ENCODE data around the gene STX16. TPM values are rescaled to one million over a fixed set of nuclear protein-coding genes. Genes with fewer than 3 reads are reported as not detected.
"Not testable (repeated sequence)": the region's sequence is repeated elsewhere in the genome, so short reads cannot be mapped to it uniquely, and the experiment has no call there.

Gene STX16
- total RNA-seq, 1 donor = 90.3 TPM

DNA sequence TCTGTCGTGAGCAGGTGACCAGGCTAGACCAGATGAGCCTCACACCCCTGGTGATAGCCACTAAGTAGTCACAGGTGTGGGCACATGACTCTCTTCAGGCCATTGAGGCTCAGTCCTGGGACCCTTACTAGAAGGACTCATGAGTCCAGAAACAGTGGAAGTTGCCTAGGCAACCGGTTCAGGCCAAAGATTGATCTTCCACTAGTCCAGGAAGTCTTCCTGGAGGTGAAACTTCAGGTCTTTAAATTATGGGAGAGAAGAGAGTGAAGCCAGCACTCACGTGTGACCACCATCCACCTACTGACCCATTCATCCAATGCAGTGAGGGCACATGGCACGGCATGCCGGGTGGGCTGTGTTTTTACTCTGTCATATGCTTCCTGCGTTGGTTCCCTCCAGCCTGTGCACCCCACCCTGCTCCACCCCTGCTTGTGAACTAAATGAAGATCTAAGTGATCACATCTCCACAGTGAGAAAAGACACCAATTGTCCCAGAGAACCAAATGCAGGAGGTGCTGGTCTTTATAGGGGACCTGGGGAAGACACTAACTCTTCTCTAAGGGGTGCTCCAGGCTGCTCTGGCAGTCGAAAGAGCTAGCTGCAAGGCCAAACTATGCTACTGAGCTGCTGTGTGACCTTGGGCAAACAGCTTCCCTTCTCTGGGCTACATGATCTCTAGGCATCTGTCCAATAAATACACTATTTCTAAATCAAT lies 12.5 kb upstream of the STX16 start:
- H3K4me1 ChIP-seq (ENCODE audit: insufficient read depth, low read length) = peaks cover 13% of the 10 kb centered on the region
- no peak overlapping the region for H3K4me3 ChIP-seq (ENCODE audit: low read length)
- H3K9me3 ChIP-seq (ENCODE audit: low read depth, low read length) = no peaks in the 10 kb centered on the region
- H3K27me3 ChIP-seq (ENCODE audit: insufficient read depth, low read length) = no peaks in the 10 kb centered on the region

DNA sequence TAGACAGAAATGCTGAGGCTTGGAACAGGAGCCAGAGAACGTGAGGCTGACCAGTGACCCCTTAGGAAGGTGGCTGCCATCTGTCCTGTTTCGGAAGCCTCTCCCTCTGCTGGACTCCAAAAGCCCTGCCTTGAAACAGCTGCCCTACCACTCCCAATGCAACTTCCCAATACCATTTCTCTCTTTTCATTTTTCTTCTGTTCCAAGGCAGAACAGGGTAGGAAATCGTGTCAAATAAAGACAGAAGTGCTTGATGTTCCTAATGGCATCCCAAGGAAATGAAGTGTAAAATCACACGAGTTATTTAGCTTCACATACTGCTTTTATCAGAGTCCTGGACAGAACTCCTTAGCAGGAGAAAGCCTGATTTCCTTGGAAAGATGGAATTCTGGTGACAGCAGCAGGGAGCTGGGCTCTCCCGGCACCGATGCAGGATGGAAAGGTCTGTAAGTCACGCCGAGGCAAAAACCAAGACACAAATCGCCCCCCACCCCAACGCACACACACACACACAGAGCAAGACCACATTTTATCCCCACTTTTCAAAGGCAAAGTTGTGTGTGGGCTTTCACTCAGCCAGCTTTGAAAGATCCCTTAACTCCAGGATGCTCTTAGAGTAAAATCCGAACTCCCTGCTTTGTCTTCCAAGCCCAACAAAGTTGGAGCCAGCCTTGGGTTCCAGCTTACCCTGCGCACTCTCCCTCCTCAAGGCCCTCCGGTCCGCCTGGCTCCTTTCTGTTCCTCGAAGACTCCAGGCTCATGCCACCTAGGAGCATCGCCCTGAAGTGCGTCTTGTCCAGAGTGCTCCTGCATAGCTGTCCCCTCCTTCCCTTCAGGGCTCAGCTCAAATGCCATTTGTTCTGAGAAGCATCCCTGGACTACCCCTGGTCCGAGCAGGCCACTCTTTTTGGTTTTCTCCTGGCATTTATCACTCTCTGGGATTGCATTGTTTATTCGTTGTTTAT lies 11.6 kb upstream of the STX16 start:
- Histone ChIP-seq H3K27me3 (ENCODE audit: insufficient read depth, low read length) (no peaks in the 10 kb centered on the region), H3K4me1 (ENCODE audit: insufficient read depth, low read length) (peaks cover 8% of the 10 kb centered on the region), H3K4me3 (ENCODE audit: low read length) (no peak overlapping the region), H3K9me3 (ENCODE audit: low read depth, low read length) (no peaks in the 10 kb centered on the region)

DNA sequence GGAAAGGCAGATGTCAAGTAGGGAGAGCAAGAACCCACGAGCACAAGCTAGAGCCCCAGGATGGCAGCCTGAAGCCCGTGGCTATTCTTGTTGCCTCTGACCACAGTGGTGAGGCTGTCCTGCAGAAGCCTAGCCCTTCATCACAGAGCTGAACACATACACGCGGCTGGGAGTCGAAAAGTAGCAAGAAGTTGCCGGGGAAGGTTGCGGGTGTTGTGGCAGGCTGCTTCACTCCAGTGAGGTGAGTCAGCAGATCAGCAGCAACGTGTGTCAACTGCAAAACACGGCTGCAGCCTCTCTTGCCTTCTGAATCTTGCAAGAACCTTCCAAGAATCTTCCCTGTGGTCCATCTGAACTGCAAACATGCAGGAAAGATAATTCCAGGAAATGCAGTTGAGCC lies 10.6 kb upstream of the STX16 start:
- Histone ChIP-seq H3K9me3 (ENCODE audit: low read depth, low read length) (no peaks in the 10 kb centered on the region), H3K4me1 (ENCODE audit: insufficient read depth, low read length) (no peaks in the 10 kb centered on the region), H3K27me3 (ENCODE audit: insufficient read depth, low read length) (no peaks in the 10 kb centered on the region), H3K4me3 (ENCODE audit: low read length) (no peak overlapping the region)

DNA sequence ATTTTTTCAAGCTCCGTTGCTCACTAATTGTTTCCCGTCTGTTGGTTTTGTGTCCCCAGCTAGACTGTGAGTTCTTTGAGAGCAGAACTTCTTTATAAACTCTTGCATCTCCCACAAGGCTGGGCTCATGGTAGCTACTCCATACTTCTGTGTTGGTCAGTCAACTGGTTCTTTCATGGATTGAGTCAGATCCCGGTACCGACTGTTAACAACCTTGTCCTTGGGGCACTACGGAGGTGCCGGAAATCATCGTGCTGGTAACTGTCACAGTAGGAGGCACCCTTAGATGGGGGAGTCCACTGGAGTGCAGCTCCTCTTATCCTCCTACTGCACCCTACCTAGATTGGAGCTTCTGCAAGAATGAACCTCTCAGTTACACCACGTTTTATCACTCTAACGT lies 8.6 kb upstream of the STX16 start:
- Histone ChIP-seq H3K9me3 (ENCODE audit: low read depth, low read length) (no peaks in the 10 kb centered on the region), H3K4me3 (ENCODE audit: low read length) (no peak overlapping the region), H3K27me3 (ENCODE audit: insufficient read depth, low read length) (no peaks in the 10 kb centered on the region), H3K4me1 (ENCODE audit: insufficient read depth, low read length) (no peaks in the 10 kb centered on the region)

DNA sequence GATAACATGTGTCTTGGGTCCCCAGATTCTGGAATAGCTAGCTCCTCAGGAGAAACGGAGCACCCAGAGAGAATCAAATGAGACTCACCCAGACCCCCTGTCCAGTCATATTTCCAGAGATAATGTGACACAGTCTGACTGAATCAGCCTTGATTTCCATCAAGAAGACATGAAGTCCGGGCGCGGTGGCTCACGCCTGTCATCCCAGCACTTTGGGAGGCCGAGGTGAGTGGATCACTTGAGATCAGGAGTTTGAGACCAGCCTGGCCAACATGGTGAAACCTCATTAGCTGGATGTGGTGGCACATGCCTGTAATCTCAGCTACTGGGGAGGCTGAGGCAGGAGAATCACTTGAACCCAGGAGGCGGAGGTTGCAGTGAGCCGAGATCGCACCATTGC lies 8.2 kb upstream of the STX16 start:
- H3K27me3 ChIP-seq (ENCODE audit: insufficient read depth, low read length); H3K4me3 ChIP-seq (ENCODE audit: low read length); H3K4me1 ChIP-seq (ENCODE audit: insufficient read depth, low read length); H3K9me3 ChIP-seq (ENCODE audit: low read depth, low read length): not testable (repeated sequence)

DNA sequence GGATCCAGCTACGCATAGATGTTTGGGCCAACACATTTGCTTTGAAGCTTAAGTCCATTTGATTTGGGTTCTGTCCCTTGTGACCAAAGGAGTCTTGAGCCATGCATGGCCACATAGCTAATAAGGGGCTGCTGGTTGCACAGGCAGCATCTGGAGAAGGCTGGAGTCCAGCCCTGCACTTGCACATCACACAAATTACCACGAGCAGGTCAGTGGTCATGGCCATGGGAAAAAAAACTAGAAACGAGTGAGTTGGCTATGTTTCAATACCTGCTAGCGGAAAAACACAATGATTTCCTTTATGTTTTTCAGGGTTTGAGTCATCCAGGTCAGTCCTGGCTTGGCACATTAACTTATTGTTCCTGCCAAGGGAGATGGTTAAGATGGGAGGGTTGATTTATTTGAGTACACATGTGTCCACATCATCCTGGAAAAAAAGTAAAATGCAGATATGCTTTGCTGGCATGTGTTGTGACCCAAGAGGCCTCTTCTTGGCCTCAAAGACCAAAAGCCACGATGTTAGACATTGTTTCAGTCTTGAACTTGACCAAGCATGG lies 5.6 kb upstream of the STX16 start:
- Histone ChIP-seq H3K4me1 (ENCODE audit: insufficient read depth, low read length) (peaks cover 8% of the 10 kb centered on the region), H3K27me3 (ENCODE audit: insufficient read depth, low read length) (no peaks in the 10 kb centered on the region), H3K4me3 (ENCODE audit: low read length) (no peak overlapping the region), H3K9me3 (ENCODE audit: low read depth, low read length) (no peaks in the 10 kb centered on the region)

DNA sequence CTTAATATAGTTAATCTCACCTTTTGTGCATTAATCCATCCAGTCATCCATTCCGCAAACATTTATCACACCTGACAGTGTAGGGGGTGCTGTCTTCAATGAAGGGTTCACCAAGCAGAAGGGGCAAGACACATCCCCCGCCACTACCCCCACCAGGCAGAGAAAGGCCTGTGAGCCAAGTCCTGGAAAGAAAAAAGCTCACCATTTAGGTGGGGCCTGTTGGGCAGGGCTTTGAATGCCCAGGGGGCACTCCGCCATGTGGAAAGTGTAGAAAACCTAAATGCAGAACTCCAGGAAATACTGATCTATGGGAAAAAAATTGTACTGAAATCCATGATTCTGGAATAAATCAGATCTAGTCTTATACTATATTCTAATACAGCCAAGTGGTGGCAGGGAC lies 4.8 kb upstream of the STX16 start:
- no peak overlapping the region for H3K4me3 ChIP-seq (ENCODE audit: low read length)
- H3K4me1 ChIP-seq (ENCODE audit: insufficient read depth, low read length) = peaks cover 8% of the 10 kb centered on the region
- no peaks in the 10 kb centered on the region for H3K9me3 ChIP-seq (ENCODE audit: low read depth, low read length)
- no peaks in the 10 kb centered on the region for H3K27me3 ChIP-seq (ENCODE audit: insufficient read depth, low read length)

DNA sequence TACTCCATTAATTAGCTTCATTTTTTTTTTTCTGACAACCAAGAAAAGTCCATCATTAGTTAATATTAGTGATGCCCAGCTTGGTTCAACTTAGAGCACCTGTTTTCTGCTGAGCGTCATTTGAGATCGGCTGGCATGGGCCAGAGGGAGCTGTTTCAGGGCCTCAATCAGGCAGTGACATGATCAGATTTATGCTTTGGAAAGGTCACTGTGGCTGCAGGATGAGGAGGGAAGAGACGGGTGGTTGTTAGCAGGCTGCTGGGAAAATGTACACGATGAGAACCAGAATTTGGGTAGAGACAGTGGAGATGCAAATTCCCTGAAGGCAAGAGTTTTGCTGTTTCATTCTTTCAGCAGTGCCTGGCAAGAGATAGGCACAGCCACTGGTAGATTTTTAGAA lies 4.4 kb upstream of the STX16 start:
- H3K4me1 ChIP-seq (ENCODE audit: insufficient read depth, low read length) = peaks cover 8% of the 10 kb centered on the region
- no peak overlapping the region for H3K4me3 ChIP-seq (ENCODE audit: low read length)

DNA sequence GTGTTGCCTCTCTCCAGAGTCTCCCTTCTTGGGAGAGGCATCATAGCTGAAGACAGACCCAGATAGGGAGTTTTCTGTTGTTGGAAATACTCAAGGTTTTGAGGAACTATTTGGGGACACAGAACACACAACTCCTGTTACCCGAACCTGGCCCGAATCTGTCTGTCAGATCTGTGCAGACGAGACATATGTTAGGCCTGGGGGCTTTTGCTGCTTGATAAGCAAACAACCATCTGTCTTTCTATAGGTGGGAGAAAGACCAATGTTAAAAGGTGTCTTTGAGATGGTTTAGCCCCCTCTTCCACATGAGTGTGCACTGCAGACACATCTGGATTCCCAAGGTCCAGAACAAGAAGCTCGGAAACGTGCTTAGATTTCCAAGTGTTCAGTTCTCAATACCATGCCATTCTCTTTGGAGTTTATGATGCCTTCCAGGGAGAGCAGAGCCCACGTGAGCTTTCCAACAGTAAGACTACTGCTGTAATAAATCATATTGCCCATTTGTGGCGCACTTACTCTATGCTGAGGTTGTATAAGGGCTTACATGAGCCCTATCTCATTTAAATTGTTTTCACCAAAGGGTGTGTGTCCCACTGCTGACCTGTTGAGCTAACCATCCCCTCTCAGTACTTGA lies 3.8 kb upstream of the STX16 start:
- Histone ChIP-seq H3K4me1 (ENCODE audit: insufficient read depth, low read length) (peaks cover 8% of the 10 kb centered on the region), H3K9me3 (ENCODE audit: low read depth, low read length) (no peaks in the 10 kb centered on the region), H3K4me3 (ENCODE audit: low read length) (no peak overlapping the region), H3K27me3 (ENCODE audit: insufficient read depth, low read length) (no peaks in the 10 kb centered on the region)

More for the DNA sequence above, 4.4 kb upstream of the STX16 start:
- Histone ChIP-seq H3K27me3 (ENCODE audit: insufficient read depth, low read length) (no peaks in the 10 kb centered on the region), H3K9me3 (ENCODE audit: low read depth, low read length) (no peaks in the 10 kb centered on the region)

DNA sequence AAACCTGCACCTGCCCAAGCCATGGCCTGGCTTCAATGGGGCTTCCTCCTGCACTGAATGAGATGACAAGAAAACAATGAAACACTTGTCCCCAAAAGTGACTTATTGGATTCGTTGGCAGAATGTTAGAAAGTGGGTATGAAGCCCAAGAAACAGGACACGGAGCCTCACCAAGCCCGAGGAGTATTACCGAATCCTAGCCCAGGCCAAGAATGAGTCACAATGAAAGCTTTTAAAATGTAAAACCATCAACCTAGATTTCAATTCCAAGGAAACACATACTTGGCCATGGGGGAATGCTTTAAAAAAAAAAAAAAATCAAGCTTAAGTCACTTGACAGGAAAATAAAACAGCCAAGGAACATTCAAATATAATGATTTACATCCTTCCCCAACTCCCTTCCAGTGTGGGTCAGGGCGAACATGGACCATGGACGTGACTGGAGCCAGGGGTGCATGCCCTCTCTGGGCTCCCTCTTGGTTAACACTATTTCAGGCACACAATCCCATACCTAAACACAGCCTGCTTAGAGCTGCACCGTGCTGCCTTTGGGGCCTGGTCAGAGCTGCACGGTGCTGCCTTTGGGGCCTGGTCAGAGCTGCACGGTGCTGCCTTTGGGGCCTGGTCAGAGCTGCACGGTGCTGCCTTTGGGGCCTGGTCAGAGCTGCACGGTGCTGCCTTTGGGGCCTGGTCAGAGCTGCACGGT lies 3.1 kb upstream of the STX16 start:
- H3K4me3 ChIP-seq (ENCODE audit: low read length) = no peak overlapping the region
- H3K9me3 ChIP-seq (ENCODE audit: low read depth, low read length) = no peaks in the 10 kb centered on the region
- H3K27me3 ChIP-seq (ENCODE audit: insufficient read depth, low read length) = no peaks in the 10 kb centered on the region
- peaks cover 12% of the 10 kb centered on the region for H3K4me1 ChIP-seq (ENCODE audit: insufficient read depth, low read length)

DNA sequence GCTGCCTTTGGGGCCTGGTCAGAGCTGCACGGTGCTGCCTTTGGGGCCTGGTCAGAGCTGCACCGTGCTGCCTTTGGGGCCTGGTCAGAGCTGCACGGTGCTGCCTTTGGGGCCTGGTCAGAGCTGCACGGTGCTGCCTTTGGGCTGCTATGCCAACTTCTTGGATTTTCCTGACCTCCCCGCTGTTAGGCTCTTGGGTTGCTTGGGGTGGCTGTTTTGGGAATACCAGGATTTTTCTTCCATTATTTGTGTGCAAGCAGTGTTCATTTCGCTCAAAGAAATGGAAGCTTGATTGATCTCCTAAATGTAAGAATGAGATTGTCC lies 2.6 kb upstream of the STX16 start:
- H3K4me1 ChIP-seq (ENCODE audit: insufficient read depth, low read length) = peaks cover 17% of the 10 kb centered on the region
- not testable (repeated sequence) for H3K27me3 ChIP-seq (ENCODE audit: insufficient read depth, low read length); H3K4me3 ChIP-seq (ENCODE audit: low read length); H3K9me3 ChIP-seq (ENCODE audit: low read depth, low read length)

DNA sequence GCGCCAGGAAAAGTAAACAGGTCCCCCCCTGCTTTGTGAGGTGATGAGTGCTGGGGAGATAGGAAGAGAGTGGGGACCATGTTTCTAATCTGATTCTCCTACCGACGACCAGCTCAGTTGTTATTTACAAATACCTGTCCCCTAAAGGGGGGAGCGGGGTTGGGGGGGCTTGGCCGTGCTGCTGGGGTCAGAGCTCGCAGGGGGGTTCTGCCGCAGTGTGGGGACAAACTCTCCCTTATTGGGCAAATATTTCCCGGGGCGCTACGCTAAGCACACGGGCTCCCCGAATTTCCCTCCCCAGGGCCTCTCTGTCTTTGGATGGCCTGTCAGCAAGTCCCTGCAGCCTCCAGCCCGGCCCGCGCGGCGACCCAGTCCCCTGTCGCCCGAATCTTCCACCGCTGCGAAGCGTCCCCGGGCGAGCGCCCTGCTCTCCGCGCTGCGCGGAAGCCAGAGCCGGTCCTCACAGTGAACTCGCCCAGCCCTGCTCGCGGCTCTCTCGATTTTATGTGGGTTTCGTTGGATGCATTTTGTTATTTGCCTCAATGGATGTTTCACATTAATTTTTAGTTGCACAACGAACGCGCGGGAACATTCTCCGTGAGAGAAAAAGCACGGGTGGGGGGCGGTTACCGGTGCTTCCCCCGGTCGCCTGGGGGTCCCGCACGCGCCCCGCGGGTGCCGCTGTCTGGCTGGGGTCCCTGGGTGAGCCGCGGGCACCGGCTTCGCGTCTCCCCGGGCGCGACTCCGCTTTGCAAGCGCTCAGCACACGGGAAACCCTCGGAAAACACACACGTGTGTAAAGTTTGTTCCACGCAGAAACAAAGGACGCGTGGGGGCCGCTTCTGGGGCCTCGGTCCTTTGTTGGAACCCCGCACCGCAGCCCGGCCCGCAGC lies 1.5 kb upstream of the STX16 start:
- H3K4me3 ChIP-seq (ENCODE audit: low read length) = peak overlapping the region; percentile 62
- no peaks in the 10 kb centered on the region for H3K27me3 ChIP-seq (ENCODE audit: insufficient read depth, low read length)
- peaks cover 18% of the 10 kb centered on the region for H3K4me1 ChIP-seq (ENCODE audit: insufficient read depth, low read length)
- no peaks in the 10 kb centered on the region for H3K9me3 ChIP-seq (ENCODE audit: low read depth, low read length)

DNA sequence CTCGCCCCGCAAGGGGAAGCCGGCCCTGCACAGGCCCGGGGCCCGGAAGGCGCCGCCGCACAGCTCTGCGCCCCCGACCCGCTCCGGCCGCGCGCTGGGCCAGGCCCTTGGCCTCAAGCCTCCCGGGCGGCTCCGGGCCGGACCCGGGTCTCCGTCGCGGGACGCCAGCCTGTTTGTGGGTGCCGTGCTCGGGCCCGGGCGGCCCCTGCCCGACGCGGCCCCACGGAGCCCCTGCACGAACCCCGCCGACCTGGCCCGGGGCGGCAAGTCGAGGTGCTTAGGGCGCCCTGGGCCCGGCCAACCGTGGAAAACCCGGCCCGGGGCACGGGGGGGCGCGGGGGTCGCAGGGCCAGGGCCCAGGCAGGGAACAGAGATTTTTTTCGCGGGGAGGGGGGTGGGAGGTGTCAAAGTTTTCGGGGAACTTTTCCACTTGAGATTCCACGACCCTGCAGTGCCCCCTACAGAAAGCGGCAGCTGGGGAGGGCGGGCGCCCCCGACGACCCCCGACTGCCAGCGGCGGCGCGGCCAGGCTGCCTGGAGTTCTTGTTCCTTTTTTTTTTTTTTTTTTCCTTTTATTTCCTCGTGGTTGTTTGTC lies 805 bp upstream of the STX16 start:
- peak overlapping the region; percentile 62 for H3K4me3 ChIP-seq (ENCODE audit: low read length)
- H3K27me3 ChIP-seq (ENCODE audit: insufficient read depth, low read length) = no peaks in the 10 kb centered on the region
- H3K4me1 ChIP-seq (ENCODE audit: insufficient read depth, low read length) = peaks cover 20% of the 10 kb centered on the region
- no peaks in the 10 kb centered on the region for H3K9me3 ChIP-seq (ENCODE audit: low read depth, low read length)

DNA sequence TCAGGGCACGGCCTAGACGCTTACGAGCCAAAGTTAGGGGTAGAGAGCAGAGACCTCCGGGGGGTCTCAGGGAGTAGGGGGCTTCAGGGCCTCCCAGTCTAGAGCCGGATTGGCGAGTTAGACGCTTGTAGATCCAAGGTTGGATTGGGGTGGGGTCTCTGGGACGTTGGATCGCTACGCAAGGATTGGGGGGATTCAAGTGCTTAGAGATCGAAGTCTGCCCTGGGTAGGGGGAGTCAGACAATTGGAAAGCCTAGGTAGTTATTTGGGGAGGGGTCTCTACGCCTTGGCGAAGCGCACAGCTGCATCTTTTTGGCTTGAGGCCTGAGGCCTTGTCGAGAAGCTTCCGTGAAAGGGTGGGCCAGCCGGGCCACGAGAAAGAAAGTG lies 469 bp downstream of the STX16 start:
- Histone ChIP-seq H3K4me1 (ENCODE audit: insufficient read depth, low read length) (peaks cover 27% of the 10 kb centered on the region), H3K27me3 (ENCODE audit: insufficient read depth, low read length) (no peaks in the 10 kb centered on the region), H3K4me3 (ENCODE audit: low read length) (peak overlapping the region; percentile 62), H3K9me3 (ENCODE audit: low read depth, low read length) (no peaks in the 10 kb centered on the region)

Measured in mononuclear cell (primary cell).